HG03066 (cell line): ENCODE results near the gene SMIM36.
"Not testable (repeated sequence)": the region's sequence is repeated elsewhere in the genome, so short reads cannot be mapped to it uniquely, and the experiment has no call there.

ENCODE experiments used
- ATAC-seq: cut with Tn5 transposase; IDR thresholded peaks from one replicate; pipeline ENCODE4 v1.9.1; 2021; ENCODE audit warnings: low read depth; ENCODE audit not compliant: unreplicated experiment

SMIM36 gene

DNA sequence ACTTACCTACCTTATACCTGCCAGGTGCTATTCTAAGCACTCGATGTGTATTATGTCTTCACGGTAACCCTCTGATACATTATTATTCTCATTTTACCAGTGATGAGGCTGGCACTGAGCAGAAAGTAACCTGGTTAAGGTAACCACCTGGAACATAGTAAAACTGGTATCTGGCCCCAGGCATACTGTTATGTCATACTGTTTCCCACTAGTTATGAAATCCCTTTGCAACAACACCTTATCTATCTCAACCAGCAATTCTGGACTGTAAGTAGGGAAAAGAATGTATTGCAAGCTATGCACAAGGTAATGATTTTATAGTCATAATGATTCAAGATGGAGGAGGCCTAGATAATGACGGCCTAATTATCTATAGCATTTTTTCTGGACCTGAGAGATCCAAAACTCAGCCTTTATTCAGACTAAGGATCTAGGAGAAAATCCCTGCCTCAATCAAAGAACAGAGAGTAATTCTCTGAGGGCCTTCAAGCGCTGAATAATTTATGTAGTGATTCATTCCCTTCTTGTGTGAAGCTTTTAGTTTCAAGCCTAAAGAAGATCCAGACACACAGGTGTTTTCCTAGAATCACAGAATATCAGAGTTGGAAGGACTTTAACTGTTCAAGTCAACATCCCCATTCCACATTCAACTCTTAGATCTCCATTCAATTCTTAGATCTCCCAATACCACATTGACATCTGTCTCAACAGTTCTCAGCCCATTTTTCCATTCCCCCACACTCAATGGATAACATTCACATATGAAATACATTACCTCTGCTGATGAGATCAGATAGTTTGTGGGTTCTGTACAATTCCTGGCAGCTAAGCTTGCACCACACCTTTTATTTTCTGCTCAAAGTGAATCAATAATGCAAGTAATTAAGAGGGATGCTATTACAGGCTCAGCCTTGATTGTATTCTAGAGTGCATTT, 74.8 kb downstream of the SMIM36 start:
- no peak for ATAC-seq

DNA sequence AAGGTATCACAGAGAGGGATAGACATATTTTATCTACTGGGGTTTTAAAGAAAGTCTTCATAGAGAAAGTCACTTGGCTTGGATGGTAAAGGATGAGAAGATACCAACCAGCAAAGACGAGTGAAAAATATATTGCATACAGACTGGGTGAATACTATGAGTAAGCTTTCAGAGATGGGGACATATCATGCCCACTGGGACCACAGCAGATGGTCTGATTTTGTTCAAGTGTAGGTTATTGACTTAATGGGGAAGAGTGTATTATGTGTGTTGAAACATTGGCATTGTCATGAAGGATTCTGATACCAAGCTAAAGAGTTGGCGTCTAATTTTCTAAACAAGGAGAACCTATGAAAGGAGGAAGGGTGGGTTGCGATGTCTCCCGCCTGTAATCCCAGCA, 75.8 kb downstream of the SMIM36 start:
- ATAC-seq, result no peak

DNA sequence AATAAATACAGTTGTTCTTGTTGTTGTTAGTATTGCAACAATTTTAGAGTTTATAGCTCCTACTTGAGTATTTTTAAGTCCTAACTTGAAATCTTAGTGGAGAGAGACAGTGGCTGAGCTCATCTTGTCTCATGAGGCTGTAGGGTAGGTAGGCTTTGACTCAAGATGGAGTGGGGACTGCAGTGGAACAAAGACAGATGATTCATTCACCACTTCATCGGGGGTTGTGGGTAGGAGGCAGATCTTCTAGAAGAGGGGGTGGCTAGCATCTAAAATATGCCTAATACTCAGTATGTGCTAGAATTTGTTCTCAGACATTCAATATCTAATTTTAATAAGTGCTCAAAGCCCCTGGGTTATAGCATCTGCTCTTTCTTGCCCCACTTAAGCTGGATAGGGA, 76.5 kb downstream of the SMIM36 start:
- ATAC-seq, result no peak

DNA sequence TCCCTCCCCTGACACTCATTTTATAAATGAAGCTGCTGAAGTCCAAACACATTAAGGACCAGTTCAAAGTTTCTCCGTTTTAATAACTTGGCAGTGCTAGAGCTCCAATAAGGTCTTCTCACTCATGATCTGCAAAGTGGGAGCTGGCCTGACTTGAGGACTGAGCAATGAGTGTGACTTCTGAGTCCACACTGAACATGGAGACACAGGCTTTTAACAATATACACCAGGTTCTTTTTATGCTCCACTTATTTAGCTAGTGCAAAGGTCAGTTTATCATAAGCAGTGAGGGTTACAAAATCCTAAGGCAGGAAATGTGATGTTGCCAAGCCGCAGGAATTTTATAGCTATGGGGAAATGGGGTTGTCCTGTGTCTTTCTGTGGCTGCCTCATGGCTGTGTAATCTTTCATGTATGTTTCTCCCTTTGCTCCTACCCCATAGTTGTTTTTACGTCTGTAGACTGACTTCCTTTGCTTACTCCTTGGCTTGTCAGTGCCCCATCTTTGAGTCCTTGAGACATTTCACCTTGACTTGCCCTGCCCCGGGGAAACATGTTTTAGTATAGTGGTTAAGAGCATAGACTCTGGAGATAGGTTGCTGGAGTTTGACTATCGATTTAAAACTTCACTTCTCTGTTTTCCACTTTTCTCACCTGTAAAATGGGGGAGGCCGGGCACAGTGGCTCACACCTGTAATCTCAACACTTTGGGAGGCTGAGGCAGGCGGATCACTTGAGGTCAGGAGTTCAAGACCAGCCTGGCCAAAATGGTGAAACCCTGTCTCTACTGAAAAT, 77.4 kb downstream of the SMIM36 start:
- no peak for ATAC-seq

DNA sequence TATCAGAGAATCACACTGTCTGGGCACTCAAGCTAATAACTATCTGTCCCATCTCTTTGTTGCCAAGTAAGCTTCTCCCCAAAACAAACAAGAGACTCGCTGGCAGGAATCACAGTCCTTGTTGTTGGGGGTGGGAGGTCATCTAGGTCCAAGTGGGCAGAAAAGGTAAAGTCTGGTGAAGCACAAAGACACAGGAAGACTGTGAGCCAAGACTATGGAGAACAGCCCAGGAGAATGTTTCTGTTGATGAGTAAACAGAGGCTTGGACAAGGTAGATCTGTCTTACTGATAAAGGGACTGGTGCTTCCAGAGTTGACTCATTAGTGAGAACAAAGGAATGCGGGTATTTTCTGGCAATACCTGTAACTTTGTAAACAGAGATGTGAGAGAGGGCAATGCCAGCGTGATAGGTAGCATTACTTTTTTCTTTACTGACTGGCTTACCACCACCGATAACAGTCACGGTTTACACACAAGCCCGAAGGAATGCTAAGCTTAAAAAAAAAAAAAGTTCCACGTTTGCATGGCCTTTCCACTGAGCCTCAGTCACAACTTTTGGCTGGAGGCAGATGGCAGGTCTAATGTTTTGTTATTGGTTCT, 78.1 kb downstream of the SMIM36 start:
- ATAC-seq, result no peak

DNA sequence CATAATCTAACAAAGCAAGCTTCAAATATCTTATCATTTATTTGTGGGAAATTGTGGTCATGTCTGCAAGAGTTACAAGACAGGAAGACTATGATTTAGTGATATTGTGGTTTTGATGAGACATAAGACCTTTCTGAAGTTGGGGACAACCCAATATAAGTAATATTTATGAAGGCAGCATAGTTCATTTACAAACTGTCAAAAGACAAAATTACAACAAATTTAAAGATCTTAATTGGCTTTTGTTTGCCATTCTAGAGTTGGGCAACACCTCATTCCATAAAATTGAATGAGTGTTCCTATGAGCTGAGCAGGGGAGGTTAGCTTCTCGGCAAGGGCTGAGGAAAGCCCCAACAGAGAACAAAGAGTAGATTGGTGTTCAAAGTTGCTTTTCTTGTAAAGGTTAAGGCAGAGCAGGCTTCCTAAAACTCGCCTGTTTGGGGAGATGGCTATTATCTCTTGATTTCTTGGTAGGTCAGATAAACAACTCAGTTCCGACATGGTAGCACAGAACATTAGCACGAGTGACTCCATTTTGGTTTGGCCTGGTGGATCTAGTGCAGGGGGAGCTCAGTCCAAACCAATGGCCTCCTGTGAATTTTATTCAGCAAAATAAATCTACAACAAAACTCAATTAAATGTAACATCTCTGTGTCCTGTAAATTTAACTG, 78.8 kb downstream of the SMIM36 start:
- no peak for ATAC-seq

DNA sequence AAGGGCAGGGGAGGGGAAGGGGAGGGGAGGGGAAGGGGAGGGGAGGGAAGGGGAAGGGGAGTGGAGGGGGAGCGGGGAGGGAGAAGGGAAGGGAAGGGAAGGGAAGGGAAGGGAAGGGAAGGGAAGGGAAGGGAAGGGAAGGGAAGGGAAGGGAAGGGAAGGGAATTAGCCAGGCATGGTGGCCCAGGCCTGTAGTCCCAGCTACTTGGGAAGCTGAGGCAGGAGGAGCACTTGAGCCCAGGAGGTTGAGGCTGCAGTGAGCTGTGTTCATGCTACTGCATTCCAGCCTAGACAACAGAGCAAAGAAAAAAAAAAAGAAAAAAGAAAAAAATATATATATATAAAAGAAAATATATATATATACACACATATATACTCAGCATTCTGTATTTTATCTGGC, 79.3 kb downstream of the SMIM36 start:
- ATAC-seq, result not testable (repeated sequence)

DNA sequence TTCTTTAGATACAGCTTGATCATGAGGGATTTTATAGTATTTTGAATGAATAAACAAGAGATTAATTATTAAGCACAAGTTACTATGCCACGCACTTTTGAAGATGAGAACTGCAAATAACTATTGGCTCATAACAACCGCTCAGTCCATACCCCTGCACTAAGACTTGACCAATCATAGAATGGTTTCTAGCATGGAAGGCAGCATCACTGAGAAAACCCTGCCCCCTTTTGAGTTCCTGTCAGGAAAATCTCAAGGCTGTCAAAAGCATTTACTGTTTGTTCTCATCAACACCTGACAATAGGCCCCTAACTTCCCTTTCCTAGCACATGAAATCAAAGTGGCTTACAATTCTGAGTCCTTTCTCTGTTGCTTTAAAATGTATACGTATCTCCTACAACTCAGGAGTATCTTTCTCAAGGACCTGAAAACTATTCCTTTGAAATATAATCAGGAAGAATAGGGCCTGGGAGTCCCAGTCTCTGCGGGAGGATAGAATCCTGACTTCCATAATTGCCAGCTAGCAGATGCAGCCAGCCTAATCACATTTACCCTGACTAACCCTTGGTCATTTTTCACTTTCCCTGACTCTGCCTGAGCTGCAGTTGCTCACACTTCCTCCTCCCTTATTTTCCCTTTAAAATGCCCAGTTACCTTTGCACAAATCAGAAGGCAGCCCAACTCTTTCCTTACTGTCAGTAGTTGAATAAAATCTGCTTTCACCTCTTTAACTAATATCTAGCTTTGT, 80.5 kb downstream of the SMIM36 start:
- no peak for ATAC-seq

DNA sequence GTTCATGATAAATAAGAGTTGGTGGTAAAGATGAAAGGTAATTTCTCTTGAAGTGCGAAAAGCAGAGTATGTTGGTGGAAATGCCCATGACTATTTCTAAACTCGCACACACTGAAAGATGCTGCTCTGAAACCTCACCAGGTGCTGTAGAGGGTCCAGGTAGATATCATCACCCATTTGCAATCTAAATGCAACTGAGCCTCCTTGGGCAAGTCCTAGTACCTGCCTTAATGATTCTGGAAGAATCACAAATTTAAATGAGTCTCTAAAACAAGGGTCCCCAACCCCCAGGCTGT, 83.7 kb downstream of the SMIM36 start:
- no peak for ATAC-seq

DNA sequence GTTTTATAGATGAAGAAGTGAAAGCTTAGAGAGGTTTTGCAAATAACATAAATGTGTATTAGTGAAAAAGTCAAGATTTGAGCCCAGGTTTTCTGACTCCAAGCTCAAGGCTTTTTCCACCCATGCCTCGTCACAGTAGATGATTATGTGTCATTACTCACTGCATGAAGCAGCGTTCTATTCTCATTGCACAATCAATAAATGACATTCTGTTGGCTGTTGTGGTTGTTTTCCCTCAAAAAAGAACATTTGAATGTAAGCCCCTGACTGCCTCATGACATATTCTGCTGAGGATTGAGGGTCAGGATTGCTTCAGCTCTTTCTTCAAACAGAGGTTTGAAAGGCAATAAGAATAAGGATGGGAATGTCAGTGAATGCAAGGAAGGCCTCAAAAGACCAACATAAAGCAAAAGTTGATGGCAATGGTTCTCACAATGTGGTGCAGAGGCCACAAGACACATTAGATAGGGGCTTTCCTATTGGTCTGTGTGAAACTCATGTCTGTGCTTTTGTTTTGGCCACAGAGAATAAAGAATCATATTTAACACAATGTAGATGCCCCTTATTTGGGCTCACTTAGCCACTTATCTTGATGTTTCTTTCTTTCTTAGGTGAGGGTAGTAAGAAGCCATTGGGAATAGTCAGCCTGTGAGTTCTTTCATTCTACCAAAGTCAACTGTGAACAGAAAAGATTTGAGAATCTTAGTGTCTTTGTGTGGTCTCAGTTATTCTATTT, 84.2 kb downstream of the SMIM36 start:
- no peak for ATAC-seq

DNA sequence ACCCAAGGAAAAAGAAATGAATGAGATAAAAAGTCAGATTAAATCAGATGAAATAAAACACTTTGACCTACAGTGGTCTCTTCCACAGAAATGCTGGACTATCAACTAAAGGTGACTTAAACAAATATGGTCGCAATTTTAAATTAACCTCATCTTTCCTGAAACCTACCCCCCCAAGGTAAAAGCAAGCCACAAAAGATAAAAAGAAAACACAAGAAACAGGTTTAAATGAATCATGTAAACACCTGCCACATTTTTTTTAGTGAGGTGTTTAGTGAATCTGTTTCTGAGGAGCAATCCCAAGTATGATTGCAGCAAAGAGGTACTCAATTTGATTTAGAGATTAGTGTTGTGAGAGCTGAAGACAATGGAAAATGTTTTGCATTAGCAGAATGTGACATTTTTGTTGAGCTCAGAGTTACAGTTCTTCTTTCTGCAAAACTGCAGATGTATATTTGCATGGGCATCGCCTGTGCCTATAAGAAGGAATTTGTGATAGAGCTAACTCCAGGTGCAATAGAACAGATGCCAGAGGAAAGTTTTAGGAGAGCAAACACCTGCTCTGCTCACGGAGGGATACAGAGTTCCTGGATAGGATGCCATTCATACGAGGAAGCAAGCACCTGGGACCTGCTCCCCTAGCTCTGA, 86.2 kb downstream of the SMIM36 start:
- ATAC-seq, result no peak

DNA sequence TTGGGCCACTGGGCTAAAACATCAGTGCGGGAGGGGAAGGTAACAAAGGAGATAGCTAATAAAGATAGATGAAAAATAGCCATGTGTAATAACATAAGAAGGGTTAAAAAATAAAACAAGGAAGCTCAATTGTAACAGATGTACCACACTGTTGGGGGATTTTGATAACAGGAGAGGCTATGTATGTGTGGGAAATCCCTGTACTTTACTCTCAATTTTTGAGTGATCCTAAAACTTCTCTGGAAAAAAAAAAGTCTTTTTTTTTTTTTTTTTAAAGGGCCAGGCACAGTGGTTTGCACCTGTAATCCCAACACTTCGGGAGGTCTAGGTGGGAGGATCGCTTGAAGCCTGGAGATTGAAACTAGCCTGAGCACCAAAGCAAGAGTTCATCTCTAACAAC, 87.7 kb downstream of the SMIM36 start:
- ATAC-seq, result no peak

DNA sequence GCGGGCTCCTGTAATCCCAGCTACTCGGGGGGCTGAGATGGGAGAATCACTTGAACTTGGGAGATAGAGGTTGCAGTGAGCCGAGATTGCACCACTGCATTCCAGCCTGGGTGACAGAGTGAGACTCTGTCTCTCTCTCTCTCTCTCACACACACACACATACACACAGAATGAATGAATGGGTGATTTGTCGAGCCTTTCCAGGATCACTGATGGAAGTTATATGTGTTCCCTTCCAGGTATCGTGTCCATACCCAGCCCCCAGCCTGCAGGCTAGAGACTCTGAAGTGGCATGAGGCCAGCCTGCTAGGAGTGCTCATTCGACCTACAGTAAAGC, 88.5 kb downstream of the SMIM36 start:
- ATAC-seq, result not testable (repeated sequence)

DNA sequence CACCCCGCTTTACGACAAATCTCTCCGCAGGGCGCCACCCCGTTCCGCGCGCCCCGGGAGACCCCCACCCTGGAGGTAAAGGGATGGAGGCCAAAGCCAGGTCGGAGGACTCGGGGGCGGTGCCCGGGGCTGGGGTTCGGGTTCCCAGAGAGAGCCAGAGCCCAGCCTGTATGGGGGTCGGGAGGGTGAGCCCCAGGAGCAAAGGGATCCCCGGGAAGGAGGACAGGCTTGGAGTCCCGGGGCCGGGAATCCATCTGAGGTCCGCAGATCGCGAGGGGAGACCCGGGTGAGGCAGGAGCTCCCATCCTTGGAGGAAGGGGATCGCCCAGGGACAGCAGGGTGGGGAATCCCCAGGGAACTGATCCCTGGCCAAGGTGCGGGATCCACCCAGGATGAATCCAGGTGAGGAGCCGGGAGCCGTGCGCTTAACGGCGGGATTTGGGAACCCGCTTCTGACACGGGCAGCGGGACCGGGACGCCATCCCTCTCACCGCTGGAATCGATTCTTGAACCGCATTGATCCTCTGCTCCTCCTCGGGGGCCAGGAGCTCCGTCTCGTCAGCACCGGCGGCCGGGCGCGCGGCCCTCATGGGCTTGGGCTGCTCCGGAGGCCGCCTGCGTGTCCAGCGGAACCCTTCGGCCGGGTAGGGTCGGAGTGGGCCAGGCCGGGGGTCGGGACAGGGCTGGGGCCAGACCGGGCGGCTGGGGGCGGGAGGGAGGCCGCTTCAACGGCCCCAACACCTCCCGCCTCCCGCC, 89.9 kb downstream of the SMIM36 start, which contains the start of gene MMD:
Gene MMD (minus strand): TSS at position 657 of the 756 bp plus-strand sequence. CDS start 140 bp downstream, at position 517.
- peak; percentile 13 for ATAC-seq

DNA sequence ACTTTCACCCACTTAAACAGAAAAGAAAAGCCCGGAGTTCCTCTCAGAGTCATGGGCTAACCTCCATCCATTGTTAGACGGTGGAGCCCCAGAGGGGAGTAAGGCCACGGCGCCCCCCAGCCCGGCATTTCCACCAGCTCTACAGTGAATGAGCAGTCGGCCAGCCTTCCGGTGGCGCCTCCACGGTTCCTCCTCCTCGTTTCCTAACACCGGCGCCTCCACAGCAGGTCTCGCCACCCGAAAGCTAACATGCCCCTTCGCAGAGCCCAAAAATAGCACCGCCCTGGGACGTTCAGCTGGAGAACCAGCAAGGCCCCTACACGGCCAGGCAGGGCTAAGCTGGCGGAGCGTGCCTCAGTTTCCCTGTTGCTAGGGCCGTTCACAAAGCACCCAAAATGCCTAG, 90.5 kb downstream of the SMIM36 start:
- ATAC-seq, result no peak

DNA sequence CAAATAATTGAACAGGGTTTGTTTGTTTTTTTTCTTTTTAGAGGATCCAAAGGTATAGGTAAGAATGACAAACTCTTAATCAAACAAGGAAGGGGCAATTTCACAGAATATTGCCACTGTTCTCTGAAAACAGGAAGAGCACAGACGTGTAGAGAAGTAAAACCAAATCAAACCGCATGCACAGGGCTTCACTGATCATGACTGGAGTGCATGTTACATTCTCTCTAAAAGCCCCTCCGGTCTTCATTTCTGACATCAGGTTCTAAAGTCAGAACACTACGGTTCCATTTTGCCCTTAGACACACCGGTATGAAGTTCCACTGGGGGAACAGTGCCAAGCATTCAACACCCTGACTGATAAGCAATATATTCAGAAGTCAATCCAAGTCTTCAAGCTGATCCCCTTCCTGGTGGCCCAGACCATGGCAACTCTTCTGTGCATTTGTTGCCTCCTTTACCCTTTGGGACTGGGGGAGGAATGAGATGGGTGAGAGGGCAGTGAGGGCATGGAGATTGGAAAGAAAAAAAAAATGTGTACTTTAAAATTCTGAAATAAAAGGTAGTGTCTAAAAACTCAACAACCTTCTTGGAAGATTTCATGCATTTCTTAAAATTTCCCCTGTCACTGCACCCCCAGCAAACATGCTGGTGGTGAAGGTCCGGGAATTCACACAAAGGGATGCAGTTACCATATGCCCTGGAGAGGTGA, 91.0 kb downstream of the SMIM36 start:
- ATAC-seq, result peak; percentile 24

DNA sequence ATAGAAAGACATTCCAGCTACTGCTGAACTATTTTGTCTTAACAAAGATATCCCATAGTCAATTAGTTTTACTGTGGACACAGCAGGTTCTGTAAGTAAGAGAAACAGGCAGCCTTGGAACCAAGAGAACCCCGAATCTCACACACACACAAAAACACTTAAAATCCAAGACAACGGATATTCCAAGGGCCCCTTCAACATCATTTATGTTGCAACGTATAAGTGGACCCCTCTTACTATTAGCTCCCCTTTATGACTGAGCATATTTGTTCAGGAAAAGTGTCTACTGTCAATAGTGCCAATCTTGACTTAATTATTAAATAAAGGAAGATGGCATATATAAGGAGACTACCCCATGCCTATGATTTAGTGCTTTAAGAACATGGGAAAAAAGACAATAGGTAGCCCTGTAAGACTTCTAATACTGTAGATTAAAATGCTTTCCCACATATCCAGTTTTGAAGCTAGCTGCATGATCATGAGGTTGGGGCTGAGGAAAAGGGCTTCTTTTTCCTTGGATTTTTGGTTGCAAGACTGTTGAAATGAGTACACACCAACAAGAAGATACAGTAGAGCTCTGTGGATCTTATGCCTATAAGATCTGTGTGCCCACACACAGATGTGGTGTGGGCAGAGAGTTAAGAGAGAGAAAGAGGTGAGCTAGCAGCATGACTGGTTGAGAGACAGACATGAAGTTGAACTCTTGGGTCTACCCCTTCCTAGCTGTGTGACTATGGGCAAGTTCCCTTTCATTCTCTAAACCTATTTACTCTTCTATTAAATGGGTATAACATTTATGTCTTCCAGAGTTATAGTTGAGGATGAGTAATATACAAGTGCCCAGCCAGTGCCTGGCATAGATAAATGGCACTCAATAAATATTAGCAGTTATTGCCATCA, 92.6 kb downstream of the SMIM36 start:
- ATAC-seq, result no peak
